IMR-90 (cell line): Measurements from ENCODE around the gene FNDC5.

ENCODE experiments used
- RCOR1 ChIP-seq: IDR thresholded peaks from 2 replicates; pipeline ENCODE4 v1.6.1; 2012; ENCODE audit warnings: mild to moderate bottlenecking, low read length, improper control_type of control experiment; ENCODE audit not compliant: insufficient replicate concordance
- RFX5 ChIP-seq: IDR thresholded peaks from 2 replicates; pipeline ENCODE4 v1.8.0; 2012; ENCODE audit warnings: low read depth, mild to moderate bottlenecking, low read length, moderate library complexity

- TF ChIP-seq RCOR1 (no peak), RFX5 (no peak)
These were observed 49.4 kb upstream of the FNDC5 start for GRCh38 chr1:32919811-32920733.
